T-helper 22 cell (primary cell): ENCODE measurements around the gene UROD.
A peak's percentile ranks its signal among the peaks of the same experiment; 100 is the strongest.
"Not testable (repeated sequence)": the region's sequence is repeated elsewhere in the genome, so short reads cannot be mapped to it uniquely, and the experiment has no call there.

Source experiments
- DNase-seq: peaks from one replicate; pipeline ENCODE4 v3.0.0-alpha.2; 2020; ENCODE audit warnings: low read depth

UROD gene

GRCh38 chr1:45011837-45012638 lies at the start of gene UROD:
TSS of gene UROD (plus strand) at chr1:45012254. CDS start at chr1:45012266, 12 bp downstream.
- peak; percentile 79 for DNase-seq

GRCh38 chr1:44962729-44963128 lies 49.3 kb upstream of the UROD start:
- no peak for DNase-seq

- DNase-seq: no peak
These were observed 47.7 kb upstream of the UROD start for GRCh38 chr1:44964396-44964795.

GRCh38 chr1:44970317-44970716 lies 41.7 kb upstream of the UROD start:
- no peak for DNase-seq

GRCh38 chr1:44973645-44974044 lies 38.4 kb upstream of the UROD start:
- DNase-seq: no peak

- DNase-seq: no peak
These were observed 35.8 kb upstream of the UROD start for GRCh38 chr1:44976252-44976651.

GRCh38 chr1:44977372-44977771 lies 34.7 kb upstream of the UROD start:
- not testable (repeated sequence) for DNase-seq

GRCh38 chr1:44985747-44986359 lies 26.2 kb upstream of the UROD start:
- no peak for DNase-seq

GRCh38 chr1:44988531-44989156 lies 23.4 kb upstream of the UROD start:
- no peak for DNase-seq

- no peak for DNase-seq
These were observed 17.6 kb upstream of the UROD start for GRCh38 chr1:44994309-44994898.

- no peak for DNase-seq
These were observed 16.4 kb upstream of the UROD start for GRCh38 chr1:44995467-44996238.

- no peak for DNase-seq
These were observed 12.8 kb upstream of the UROD start for GRCh38 chr1:44999232-44999631.

- DNase-seq: no peak
These were observed 11.0 kb upstream of the UROD start for GRCh38 chr1:45001011-45001481.

- DNase-seq: not testable (repeated sequence)
These were observed 10.5 kb upstream of the UROD start for GRCh38 chr1:45001576-45001975.

- no peak for DNase-seq
These were observed 9.1 kb upstream of the UROD start for GRCh38 chr1:45002650-45003645.

GRCh38 chr1:45003741-45004140 lies 8.3 kb upstream of the UROD start:
- no peak for DNase-seq

- no peak for DNase-seq
These were observed 7.7 kb upstream of the UROD start for GRCh38 chr1:45004281-45004920.

GRCh38 chr1:45005761-45006160 lies 6.3 kb upstream of the UROD start:
- no peak for DNase-seq

GRCh38 chr1:45007311-45007710 lies 4.7 kb upstream of the UROD start:
- no peak for DNase-seq

- DNase-seq: no peak
These were observed 4.0 kb upstream of the UROD start for GRCh38 chr1:45008076-45008475.
